HepG2 (cell line): Measurements from ENCODE around the gene MPC1. TPM values are rescaled to one million over a fixed set of nuclear protein-coding genes. Genes with fewer than 3 reads are reported as not detected.

ENCODE experiments used
- CREB1 ChIP-seq, 2 experiments: fragments of 450-650 bp in 1 of 2; IDR thresholded peaks; 2 replicates each; pipeline ENCODE4 v1.6.1; 2016 to 2017; ENCODE audit warnings: control low read depth in 1 of 2, mild to moderate bottlenecking in 1 of 2, missing compliant biosample characterization in 1 of 2, missing genetic modification characterization in 1 of 2
- HNF4G ChIP-seq, 2 experiments: sonication (generic) in 1 of 2; formaldehyde crosslinking in 1 of 2; IDR thresholded peaks; 2 replicates each; pipeline versions ENCODE4 v1.4.0 to v1.6.1; 2011 to 2020; ENCODE audit warnings: borderline replicate concordance in 2 of 2, low read depth in 2 of 2, mild to moderate bottlenecking in 2 of 2, low read length in 1 of 2, missing genetic modification reagents in 1 of 2, moderate library complexity in 1 of 2
- MAZ ChIP-seq, 2 experiments: sonication (generic) in 1 of 2; formaldehyde crosslinking in 1 of 2; IDR thresholded peaks; 2 replicates each; pipeline versions ENCODE4 v1.5.0 to v1.6.1; 2012 to 2020; ENCODE audit warnings: low read depth in 2 of 2, mild to moderate bottlenecking in 2 of 2, borderline replicate concordance in 1 of 2, improper control_type of control experiment in 1 of 2, low read length in 1 of 2, missing genetic modification reagents in 1 of 2, moderate library complexity in 1 of 2
- MXI1 ChIP-seq: IDR thresholded peaks from 3 replicates; pipeline ENCODE4 v1.6.1; 2012; ENCODE audit warnings: low read depth, low read length, inconsistent platforms, borderline replicate concordance
- NFE2 ChIP-seq: sonication (generic); formaldehyde crosslinking; IDR thresholded peaks from 2 replicates; pipeline ENCODE4 v1.4.0; 2020; ENCODE audit warnings: missing genetic modification reagents
- PAWR ChIP-seq: sonication (generic); formaldehyde crosslinking; IDR thresholded peaks from 2 replicates; pipeline ENCODE4 v1.4.0; 2020; ENCODE audit warnings: missing genetic modification reagents, mild to moderate bottlenecking, borderline replicate concordance
- PBX2 ChIP-seq: IDR thresholded peaks from 2 replicates; pipeline ENCODE4 v1.6.1; 2016; ENCODE audit warnings: control low read depth
- SALL1 ChIP-seq: sonication (generic); formaldehyde crosslinking; IDR thresholded peaks from 2 replicates; pipeline ENCODE4 v1.8.0; 2022; ENCODE audit warnings: mild to moderate bottlenecking, missing genetic modification reagents
- SMARCE1 ChIP-seq: fragments of 450-650 bp; IDR thresholded peaks from 2 replicates; pipeline ENCODE4 v1.6.1; 2017; ENCODE audit warnings: borderline replicate concordance
- THAP9 ChIP-seq: sonication (generic); formaldehyde crosslinking; IDR thresholded peaks from 2 replicates; pipeline ENCODE4; 2020; ENCODE audit warnings: missing genetic modification reagents, mild to moderate bottlenecking, borderline replicate concordance
- THYN1 ChIP-seq: sonication (generic); formaldehyde crosslinking; IDR thresholded peaks from 2 replicates; pipeline ENCODE4 v1.8.1; 2023; ENCODE audit warnings: low read depth, mild to moderate bottlenecking, moderate library complexity, missing genetic modification reagents, borderline replicate concordance
- YY1 ChIP-seq: IDR thresholded peaks from 2 replicates; pipeline ENCODE4 v1.6.1; 2011; ENCODE audit warnings: low read length, low read depth, moderate library complexity, mild to moderate bottlenecking; ENCODE audit not compliant: insufficient read depth, insufficient replicate concordance
- ZNF205 ChIP-seq: IDR thresholded peaks from 2 replicates; pipeline ENCODE4 v1.6.1; 2018; ENCODE audit warnings: missing biosample characterization, missing genetic modification reagents
- ZNF230 ChIP-seq: sonication (generic); formaldehyde crosslinking; IDR thresholded peaks from 2 replicates; pipeline ENCODE4 v1.4.0; 2020; ENCODE audit warnings: mild to moderate bottlenecking, missing genetic modification reagents
- ZNF282 ChIP-seq: fragments of 450-650 bp; IDR thresholded peaks from 2 replicates; pipeline ENCODE4 v1.6.1; 2018; ENCODE audit not compliant: partially characterized antibody
- ZNF329 ChIP-seq: sonication (generic); formaldehyde crosslinking; IDR thresholded peaks from 2 replicates; pipeline ENCODE4 v1.9.0; 2021; ENCODE audit warnings: low read depth, mild to moderate bottlenecking, missing genetic modification reagents
- ZNF337 ChIP-seq: sonication (generic); formaldehyde crosslinking; IDR thresholded peaks from 2 replicates; pipeline ENCODE4 v1.5.1; 2020; ENCODE audit warnings: missing genetic modification reagents, low read depth, mild to moderate bottlenecking, borderline replicate concordance
- ZNF496 ChIP-seq: sonication (generic); formaldehyde crosslinking; IDR thresholded peaks from 2 replicates; pipeline ENCODE4 v1.8.1; 2023; ENCODE audit warnings: mild to moderate bottlenecking, moderate library complexity, missing genetic modification reagents; ENCODE audit not compliant: insufficient replicate concordance
- polyA plus RNA-seq, 8 experiments: library from polyadenylated mRNA; depleted of rRNA in 3 of 8; stranded (reverse) in 7 of 8; unstranded in 1 of 8; fragments of >200 nt; fragmentation: Illumina TruSeq in 4 of 8; extraction: Trizol in 4 of 8; gene quantifications; 2 replicates each; pipeline versions ENCODE4 v1.2.1 to v1.2.3, GENCODE V29; 2011 to 2016; ENCODE audit warnings: low read depth in 4 of 8, missing spikeins in 1 of 8, mixed read lengths in 1 of 8; ENCODE audit not compliant: insufficient read depth in 1 of 8
- total RNA-seq, 5 experiments: library from RNA; depleted of rRNA; stranded (reverse); fragments of >200 nt; fragmentation: Illumina TruSeq; extraction: Trizol; gene quantifications; 2 replicates each; pipeline ENCODE4 v1.2.3, GENCODE V29; 2016; ENCODE audit warnings: low read depth in 1 of 5
- TF ChIP-seq, protein P1 (sequence below): sonication (generic); formaldehyde crosslinking; IDR thresholded peaks from 2 replicates; pipeline ENCODE4 v1.8.0; 2022; ENCODE audit warnings: mild to moderate bottlenecking, missing genetic modification reagents, moderate library complexity
- TF ChIP-seq, protein P2 (sequence below): sonication (generic); formaldehyde crosslinking; IDR thresholded peaks from 2 replicates; pipeline ENCODE4 v1.4.0; 2020; ENCODE audit warnings: missing genetic modification reagents

MPC1 gene
- total and polyA plus RNA-seq, 2 of the 13 experiments (the other 11 are each of a cell fraction or from before 2014, with no cell fraction given): 189 to 214 TPM

DNA sequence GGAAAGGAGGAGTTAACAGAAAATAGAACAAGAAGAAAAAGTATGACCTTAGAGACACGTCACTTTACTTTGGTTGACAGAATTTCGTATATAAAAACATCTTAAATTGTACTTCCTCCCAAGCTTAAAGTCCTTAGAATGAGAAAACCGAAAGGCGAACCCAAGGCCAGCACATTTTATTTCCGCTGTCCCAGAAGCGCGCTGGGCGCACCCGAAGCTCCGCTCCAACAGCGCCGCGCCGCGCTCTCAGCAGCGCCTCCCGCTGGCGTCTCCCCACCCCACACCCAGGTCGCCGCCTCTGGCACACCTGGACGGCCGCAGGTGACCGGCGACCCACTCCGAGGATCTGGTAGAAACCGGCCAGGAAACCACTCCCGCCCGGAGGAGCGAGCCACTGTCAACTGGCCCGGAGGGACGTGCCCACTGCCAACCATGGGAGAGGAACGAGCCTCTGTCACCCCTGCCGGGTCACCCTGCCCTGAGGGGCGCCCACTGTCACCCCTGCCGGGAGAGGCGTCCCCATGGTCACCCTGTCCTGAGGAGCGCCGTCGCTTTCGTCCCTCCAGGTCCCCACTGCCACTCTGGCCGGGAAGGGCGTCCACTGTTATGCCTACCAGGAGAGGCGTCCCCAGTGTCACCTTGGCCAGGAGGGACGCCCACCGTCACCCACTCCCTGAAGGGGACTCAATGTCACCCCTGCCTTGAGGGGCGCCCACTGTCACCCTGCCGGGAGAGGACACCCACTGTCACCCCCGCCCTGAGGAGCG lies 824 bp downstream of the MPC1 start (continued):
- peak; percentile 81 for TF ChIP-seq ZNF205 (CRISPR knock-in tag)
- TF ChIP-seq MAZ (IDR thresholded peaks at IDR 0.05; ENCODE audit: borderline replicate concordance, low read depth, low read length): no peak
- TF ChIP-seq MAZ (CRISPR knock-in tag; IDR thresholded peaks at IDR 0.05; ENCODE audit: low read depth): peak; percentile 64; the same call in 1 of the 2 replicates
- TF ChIP-seq SMARCE1: no peak
- TF ChIP-seq MXI1: peak; percentile 73; the same call in 1 of the 3 replicates
- TF ChIP-seq SALL1: peak; percentile 90
- 0 out of 2 replicates have a peak, but pooled peaks have one; percentile 40 for TF ChIP-seq THAP9 (CRISPR knock-in tag)
- no peak for TF ChIP-seq THYN1 (CRISPR knock-in tag)
- TF ChIP-seq CREB1 (IDR thresholded peaks at IDR 0.05): peak; percentile 20; the same call in 1 of the 2 replicates
- TF ChIP-seq CREB1 (CRISPR knock-in tag; IDR thresholded peaks at IDR 0.05): no peak
- TF ChIP-seq ZNF496: no peak
- no peak for TF ChIP-seq PBX2
- TF ChIP-seq, protein P1, sequence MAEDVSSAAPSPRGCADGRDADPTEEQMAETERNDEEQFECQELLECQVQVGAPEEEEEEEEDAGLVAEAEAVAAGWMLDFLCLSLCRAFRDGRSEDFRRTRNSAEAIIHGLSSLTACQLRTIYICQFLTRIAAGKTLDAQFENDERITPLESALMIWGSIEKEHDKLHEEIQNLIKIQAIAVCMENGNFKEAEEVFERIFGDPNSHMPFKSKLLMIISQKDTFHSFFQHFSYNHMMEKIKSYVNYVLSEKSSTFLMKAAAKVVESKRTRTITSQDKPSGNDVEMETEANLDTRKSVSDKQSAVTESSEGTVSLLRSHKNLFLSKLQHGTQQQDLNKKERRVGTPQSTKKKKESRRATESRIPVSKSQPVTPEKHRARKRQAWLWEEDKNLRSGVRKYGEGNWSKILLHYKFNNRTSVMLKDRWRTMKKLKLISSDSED (CRISPR knock-in tag): no peak
- TF ChIP-seq ZNF282: no peak
- no peak for TF ChIP-seq NFE2 (CRISPR knock-in tag)
- peak; percentile 77 for TF ChIP-seq YY1
- TF ChIP-seq ZNF230 (CRISPR knock-in tag): peak; percentile 89; the same call in 1 of the 2 replicates
- TF ChIP-seq HNF4G (IDR thresholded peaks at IDR 0.05; ENCODE audit: borderline replicate concordance, low read depth, low read length): no peak
- no peak; the same call in 1 of the 2 replicates for TF ChIP-seq HNF4G (CRISPR knock-in tag; IDR thresholded peaks at IDR 0.05; ENCODE audit: borderline replicate concordance, low read depth)
- no peak for TF ChIP-seq PAWR (CRISPR knock-in tag)
- no peak for TF ChIP-seq ZNF329
- TF ChIP-seq ZNF337 (CRISPR knock-in tag): no peak
- TF ChIP-seq, protein P2, sequence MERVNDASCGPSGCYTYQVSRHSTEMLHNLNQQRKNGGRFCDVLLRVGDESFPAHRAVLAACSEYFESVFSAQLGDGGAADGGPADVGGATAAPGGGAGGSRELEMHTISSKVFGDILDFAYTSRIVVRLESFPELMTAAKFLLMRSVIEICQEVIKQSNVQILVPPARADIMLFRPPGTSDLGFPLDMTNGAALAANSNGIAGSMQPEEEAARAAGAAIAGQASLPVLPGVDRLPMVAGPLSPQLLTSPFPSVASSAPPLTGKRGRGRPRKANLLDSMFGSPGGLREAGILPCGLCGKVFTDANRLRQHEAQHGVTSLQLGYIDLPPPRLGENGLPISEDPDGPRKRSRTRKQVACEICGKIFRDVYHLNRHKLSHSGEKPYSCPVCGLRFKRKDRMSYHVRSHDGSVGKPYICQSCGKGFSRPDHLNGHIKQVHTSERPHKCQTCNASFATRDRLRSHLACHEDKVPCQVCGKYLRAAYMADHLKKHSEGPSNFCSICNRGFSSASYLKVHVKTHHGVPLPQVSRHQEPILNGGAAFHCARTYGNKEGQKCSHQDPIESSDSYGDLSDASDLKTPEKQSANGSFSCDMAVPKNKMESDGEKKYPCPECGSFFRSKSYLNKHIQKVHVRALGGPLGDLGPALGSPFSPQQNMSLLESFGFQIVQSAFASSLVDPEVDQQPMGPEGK: peak; percentile 4; the same call in 1 of the 2 replicates
